Activated naive CD8-positive, alpha-beta T cell treated with anti-CD3 and anti-CD28 coated beads, Interleukin-2, amount 10 ng/mL, durations not matched to agents 7 days and 5 days (primary cell): Measurements from ENCODE around the gene IFNK. TPM values are rescaled to one million over a fixed set of nuclear protein-coding genes. Genes with fewer than 3 reads are reported as not detected.

Source experiments
- ATAC-seq: fragments of 150-1000 bp; cut with Tn5 transposase; one replicate; pipeline ENCODE4 v1.10.0; 2021; ENCODE audit warnings: low read depth, moderate library complexity
- POLR2A ChIA-PET: fragments of 350-600 bp; sonication (Branson Sonifier 250); formaldehyde crosslinking; loops from one replicate; lab custom pipeline; 2021; ENCODE audit warnings: antibody characterized with exemption; lab: Charles Lee
- DNase-seq: peaks from one replicate; pipeline ENCODE4 v3.0.0; 2021
- H3K27ac Mint-ChIP-seq: one replicate; pipeline ENCODE4 v1.8.0; 2022; ENCODE audit warnings: mild to moderate bottlenecking, mixed read lengths
- H3K27me3 Mint-ChIP-seq: one replicate; pipeline ENCODE4 v1.8.0; 2022; ENCODE audit warnings: mild to moderate bottlenecking, moderate library complexity, mixed read lengths
- H3K36me3 Mint-ChIP-seq: one replicate; pipeline ENCODE4 v1.8.0; 2021; ENCODE audit warnings: mild to moderate bottlenecking, mixed read lengths
- H3K4me1 Mint-ChIP-seq: one replicate; pipeline ENCODE4 v1.8.0; 2021; ENCODE audit warnings: mixed read lengths
- H3K4me3 Mint-ChIP-seq: one replicate; pipeline ENCODE4 v1.8.0; 2022; ENCODE audit warnings: mild to moderate bottlenecking, moderate library complexity, mixed read lengths
- H3K9me3 Mint-ChIP-seq: one replicate; pipeline ENCODE4 v1.8.0; 2021; ENCODE audit warnings: mixed read lengths
- total RNA-seq, 2 experiments: library from RNA; stranded (reverse); gene quantifications; one replicate each; pipeline ENCODE4 v1.2.3, GENCODE V29; 2021

Gene IFNK
- total RNA-seq, 2 experiments from 2014 or later: not detected

- DNase-seq: no peak
- no peak for ATAC-seq
- no peak overlapping the region for H3K4me3 Mint-ChIP-seq
- POLR2A ChIA-PET: no interaction called here
- no peak overlapping the region for H3K27ac Mint-ChIP-seq
- no peaks in the 10 kb centered on the region for H3K9me3 Mint-ChIP-seq
- H3K36me3 Mint-ChIP-seq: peaks cover 23% of the 10 kb centered on the region
- H3K27me3 Mint-ChIP-seq: peaks cover 5% of the 10 kb centered on the region
- peaks cover 2% of the 10 kb centered on the region for H3K4me1 Mint-ChIP-seq
These were observed 3.1 kb upstream of the IFNK start for GRCh38 chr9:27520986-27521385.

GRCh38 chr9:27523141-27523540 is 949 bp upstream of the IFNK start:
- POLR2A ChIA-PET: no interaction called here
- ATAC-seq (no peak), DNase-seq (no peak)
- Mint-ChIP-seq H3K4me1 (peaks cover 7% of the 10 kb centered on the region), H3K4me3 (no peak overlapping the region), H3K27me3 (peaks cover 12% of the 10 kb centered on the region), H3K27ac (no peak overlapping the region), H3K36me3 (peaks cover 18% of the 10 kb centered on the region), H3K9me3 (no peaks in the 10 kb centered on the region)

GRCh38 chr9:27527702-27528075 is 3.6 kb downstream of the IFNK start:
- Mint-ChIP-seq H3K4me3 (peak overlapping the region; percentile 95), H3K4me1 (peaks cover 12% of the 10 kb centered on the region), H3K36me3 (peaks cover 15% of the 10 kb centered on the region), H3K27me3 (peaks cover 12% of the 10 kb centered on the region), H3K9me3 (no peaks in the 10 kb centered on the region), H3K27ac (no peak overlapping the region)
- DNase-seq (no peak), ATAC-seq (no peak)
- POLR2A ChIA-PET: no interaction called here

- ATAC-seq (peak; percentile 61), DNase-seq (peak; percentile 76)
- peak overlapping the region; percentile 95 for H3K4me3 Mint-ChIP-seq
- peaks cover 12% of the 10 kb centered on the region for H3K4me1 Mint-ChIP-seq
- POLR2A ChIA-PET: interaction anchor here (1.4 kb wide), 1 partner anchor 44 kb away, joined by 3 read pairs; no protein-coding TSS in a partner anchor
- no peaks in the 10 kb centered on the region for H3K9me3 Mint-ChIP-seq
- H3K27me3 Mint-ChIP-seq: peaks cover 12% of the 10 kb centered on the region
- H3K27ac Mint-ChIP-seq: peak overlapping the region; percentile 85
- peaks cover 13% of the 10 kb centered on the region for H3K36me3 Mint-ChIP-seq
These were observed 4.2 kb downstream of the IFNK start for GRCh38 chr9:27528076-27528885.

- peak overlapping the region; percentile 85 for H3K27ac Mint-ChIP-seq
- peaks cover 12% of the 10 kb centered on the region for H3K27me3 Mint-ChIP-seq
- DNase-seq (peak; percentile 63), ATAC-seq (peak; percentile 56)
- peak overlapping the region; percentile 95 for H3K4me3 Mint-ChIP-seq
- no peaks in the 10 kb centered on the region for H3K9me3 Mint-ChIP-seq
- H3K36me3 Mint-ChIP-seq: peaks cover 12% of the 10 kb centered on the region
- POLR2A ChIA-PET: interaction anchor here (1.2 to 2.2 kb wide), 3 partner anchors 44 to 195 kb away, joined by 3 to 12 read pairs (median 4); no protein-coding TSS in a partner anchor
- peaks cover 12% of the 10 kb centered on the region for H3K4me1 Mint-ChIP-seq
These were observed 4.8 kb downstream of the IFNK start for GRCh38 chr9:27528886-27529315.

GRCh38 chr9:27529316-27530278 is 5.5 kb downstream of the IFNK start, which contains the start of gene MOB3B:
MOB3B (minus strand) TSS chr9:27529814; CDS start chr9:27455550, 74,264 bp downstream.
- H3K36me3 Mint-ChIP-seq: peaks cover 7% of the 10 kb centered on the region
- DNase-seq: peak; percentile 88
- H3K27me3 Mint-ChIP-seq: peaks cover 12% of the 10 kb centered on the region
- H3K4me3 Mint-ChIP-seq: peak within 1 kb of the TSS; percentile 95
- POLR2A ChIA-PET: interaction anchor here (1.2 to 2.2 kb wide), 3 partner anchors 45 to 196 kb away, joined by 3 to 12 read pairs (median 4); no protein-coding TSS in a partner anchor
- peak; percentile 83 for ATAC-seq
- H3K27ac Mint-ChIP-seq: peak within 1 kb of the TSS; percentile 85
- peaks cover 13% of the 10 kb centered on the region for H3K4me1 Mint-ChIP-seq
- H3K9me3 Mint-ChIP-seq: no peaks in the 10 kb centered on the region

GRCh38 chr9:27530915-27531755 is 7.0 kb downstream of the IFNK start:
- no peak overlapping the region for H3K4me3 Mint-ChIP-seq
- POLR2A ChIA-PET: interaction anchor here (2.2 kb wide), 1 partner anchor 198 kb away, joined by 12 read pairs; no protein-coding TSS in a partner anchor

GRCh38 chr9:27532046-27532445 is 8.0 kb downstream of the IFNK start:
- Mint-ChIP-seq H3K27ac (no peak overlapping the region), H3K36me3 (no peaks in the 10 kb centered on the region), H3K9me3 (no peaks in the 10 kb centered on the region), H3K4me3 (no peak overlapping the region), H3K27me3 (peaks cover 6% of the 10 kb centered on the region), H3K4me1 (peaks cover 16% of the 10 kb centered on the region)
- POLR2A ChIA-PET: no interaction called here
- DNase-seq (no peak), ATAC-seq (no peak)

More at GRCh38 chr9:27530915-27531755, 7.0 kb downstream of the IFNK start:
- no peak overlapping the region for H3K27ac Mint-ChIP-seq
- H3K4me1 Mint-ChIP-seq: peaks cover 16% of the 10 kb centered on the region
- no peaks in the 10 kb centered on the region for H3K9me3 Mint-ChIP-seq
- peaks cover 8% of the 10 kb centered on the region for H3K27me3 Mint-ChIP-seq
- no peaks in the 10 kb centered on the region for H3K36me3 Mint-ChIP-seq
- ATAC-seq (no peak), DNase-seq (no peak)

GRCh38 chr9:27533311-27533710 is 9.2 kb downstream of the IFNK start:
- peaks cover 10% of the 10 kb centered on the region for H3K4me1 Mint-ChIP-seq
- no peak overlapping the region for H3K4me3 Mint-ChIP-seq
- no peak overlapping the region for H3K27ac Mint-ChIP-seq
- peaks cover 2% of the 10 kb centered on the region for H3K36me3 Mint-ChIP-seq
- DNase-seq (no peak), ATAC-seq (no peak)
- no peaks in the 10 kb centered on the region for H3K9me3 Mint-ChIP-seq
- POLR2A ChIA-PET: no interaction called here
- no peaks in the 10 kb centered on the region for H3K27me3 Mint-ChIP-seq

- no peak overlapping the region for H3K4me3 Mint-ChIP-seq
- peaks cover 10% of the 10 kb centered on the region for H3K4me1 Mint-ChIP-seq
- no peak overlapping the region for H3K27ac Mint-ChIP-seq
- no peak for ATAC-seq
- POLR2A ChIA-PET: no interaction called here
- peaks cover 2% of the 10 kb centered on the region for H3K36me3 Mint-ChIP-seq
- no peaks in the 10 kb centered on the region for H3K9me3 Mint-ChIP-seq
- no peaks in the 10 kb centered on the region for H3K27me3 Mint-ChIP-seq
- DNase-seq: no peak
These were observed 10.0 kb downstream of the IFNK start for GRCh38 chr9:27534131-27534530.

GRCh38 chr9:27534658-27535209 is 10.6 kb downstream of the IFNK start:
- DNase-seq: no peak
- Mint-ChIP-seq H3K4me1 (peaks cover 9% of the 10 kb centered on the region), H3K27me3 (no peaks in the 10 kb centered on the region), H3K27ac (no peak overlapping the region), H3K4me3 (no peak overlapping the region), H3K36me3 (peaks cover 2% of the 10 kb centered on the region), H3K9me3 (no peaks in the 10 kb centered on the region)
- no peak for ATAC-seq
- POLR2A ChIA-PET: no interaction called here

- Mint-ChIP-seq H3K27me3 (no peaks in the 10 kb centered on the region), H3K4me1 (peaks cover 6% of the 10 kb centered on the region), H3K36me3 (peaks cover 2% of the 10 kb centered on the region), H3K27ac (no peak overlapping the region), H3K4me3 (no peak overlapping the region), H3K9me3 (no peaks in the 10 kb centered on the region)
- ATAC-seq (peak; percentile 45), DNase-seq (no peak)
- POLR2A ChIA-PET: no interaction called here
These were observed 11.6 kb downstream of the IFNK start for GRCh38 chr9:27535701-27536118.
